Measurements from ENCODE around the gene PDE4D. TPM values are rescaled to one million over a fixed set of nuclear protein-coding genes. Genes with fewer than 3 reads are reported as not detected.

PDE4D gene
- total RNA-seq, 1 experiment from 2014 or later, result 17.2 TPM

- peak; percentile 63 for DNase-seq (ENCODE audit: low read depth)
Measured at GRCh38 chr5:59149271-59149670, 744.3 kb downstream of the PDE4D start.

- no peak for DNase-seq (ENCODE audit: low read depth)
Measured at GRCh38 chr5:59146729-59147128, 746.8 kb downstream of the PDE4D start.

- no peak for DNase-seq (ENCODE audit: low read depth)
Measured at GRCh38 chr5:59143926-59144333, 749.6 kb downstream of the PDE4D start.

GRCh38 chr5:59142927-59143326, 750.6 kb downstream of the PDE4D start:
- DNase-seq (ENCODE audit: low read depth), result no peak

GRCh38 chr5:59142138-59142537, 751.4 kb downstream of the PDE4D start:
- no peak for DNase-seq (ENCODE audit: low read depth)

- DNase-seq (ENCODE audit: low read depth), result no peak
Measured at GRCh38 chr5:59140133-59140532, 753.4 kb downstream of the PDE4D start.

- DNase-seq (ENCODE audit: low read depth), result no peak
Measured at GRCh38 chr5:59139695-59140094, 753.8 kb downstream of the PDE4D start.

GRCh38 chr5:59138509-59138908, 755.0 kb downstream of the PDE4D start:
- DNase-seq (ENCODE audit: low read depth), result no peak

- DNase-seq (ENCODE audit: low read depth), result no peak
Measured at GRCh38 chr5:59137846-59138245, 755.7 kb downstream of the PDE4D start.

- no peak for DNase-seq (ENCODE audit: low read depth)
Measured at GRCh38 chr5:59136549-59136948, 757.0 kb downstream of the PDE4D start.

- DNase-seq (ENCODE audit: low read depth), result no peak
Measured at GRCh38 chr5:59134471-59135163, 758.9 kb downstream of the PDE4D start.

GRCh38 chr5:59133764-59134261, 759.7 kb downstream of the PDE4D start:
- peak; percentile 82 for DNase-seq (ENCODE audit: low read depth)

GRCh38 chr5:59132131-59132530, 761.4 kb downstream of the PDE4D start:
- DNase-seq (ENCODE audit: low read depth), result no peak

- DNase-seq (ENCODE audit: low read depth), result no peak
Measured at GRCh38 chr5:59130431-59130830, 763.1 kb downstream of the PDE4D start.

- DNase-seq (ENCODE audit: low read depth), result no peak
Measured at GRCh38 chr5:59128646-59129290, 764.8 kb downstream of the PDE4D start.

- peak; percentile 54 for DNase-seq (ENCODE audit: low read depth)
Measured at GRCh38 chr5:59126708-59127573, 766.6 kb downstream of the PDE4D start.

GRCh38 chr5:59126016-59126707, 767.4 kb downstream of the PDE4D start:
- DNase-seq (ENCODE audit: low read depth), result no peak

- no peak for DNase-seq (ENCODE audit: low read depth)
Measured at GRCh38 chr5:59125011-59125961, 768.2 kb downstream of the PDE4D start.

GRCh38 chr5:59123595-59124561, 769.6 kb downstream of the PDE4D start:
- no peak for DNase-seq (ENCODE audit: low read depth)

Measured in RPMI7951 (cell line).